Fibroblast of skin of right quadriceps (primary cell): Measurements from ENCODE around the gene SUGT1.
"Not testable (repeated sequence)": the region's sequence is repeated elsewhere in the genome, so short reads cannot be mapped to it uniquely, and the experiment has no call there.

Experiments
- DNase-seq: peaks from one replicate; pipeline ENCODE4 v3.0.0-alpha.2; 2013

SUGT1 gene

DNA sequence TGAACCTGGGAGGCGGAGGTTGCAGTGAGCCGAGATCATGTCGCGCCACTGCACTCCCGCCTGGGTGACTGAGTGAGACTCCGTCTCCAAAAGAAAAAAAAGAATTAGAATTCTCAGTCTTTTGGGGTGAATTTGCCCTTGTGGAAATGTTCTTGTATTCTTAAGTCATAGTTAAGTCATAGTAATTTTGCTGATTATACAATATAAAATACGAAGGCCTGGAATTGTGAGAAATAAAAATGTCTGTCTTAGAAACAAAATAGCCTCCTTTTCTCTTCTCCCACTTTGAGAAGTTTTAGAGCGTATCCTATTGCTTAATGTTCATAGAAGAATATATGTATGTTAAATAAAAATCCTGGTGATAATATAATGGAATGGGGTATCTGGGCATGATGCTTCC is 18.1 kb downstream of the SUGT1 start:
- DNase-seq: no peak

DNA sequence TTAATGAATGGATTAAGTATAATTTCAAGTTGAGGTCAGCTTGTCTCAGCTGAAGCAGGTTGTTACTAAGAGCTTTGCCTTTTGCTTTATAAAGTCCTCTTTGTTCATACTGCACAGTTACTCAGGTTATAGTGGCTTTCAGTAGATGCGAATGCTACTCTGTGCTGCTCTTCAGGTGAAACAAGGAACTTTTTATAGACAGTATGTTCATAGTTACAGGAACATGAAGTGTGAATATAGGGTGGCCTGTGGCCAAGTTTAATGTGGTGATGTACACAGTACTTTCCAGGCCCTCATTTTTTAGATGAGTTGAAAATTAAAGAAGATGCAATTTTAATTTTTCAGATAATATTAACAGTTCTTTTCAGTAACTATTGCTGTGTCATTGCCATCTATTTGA is 20.8 kb downstream of the SUGT1 start:
- DNase-seq: no peak

DNA sequence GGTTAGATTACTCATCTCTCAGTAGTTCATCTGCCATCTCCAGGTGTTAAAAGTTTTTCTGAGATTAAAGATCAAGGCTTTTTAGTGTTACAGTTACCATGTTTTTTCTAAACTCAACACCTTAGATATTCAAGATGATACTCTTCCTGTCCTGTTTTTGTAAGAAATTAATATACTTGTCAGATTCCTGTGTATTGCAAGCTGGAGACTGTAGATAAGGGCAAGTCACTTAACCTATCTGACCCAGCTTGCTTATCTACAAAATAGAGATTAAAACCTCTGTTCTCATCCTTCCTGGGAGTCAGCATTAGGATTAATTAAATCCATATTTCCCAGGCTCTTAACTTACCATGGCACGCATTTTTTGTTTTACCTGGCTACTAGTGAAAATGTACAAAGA is 25.2 kb downstream of the SUGT1 start:
- no peak for DNase-seq

DNA sequence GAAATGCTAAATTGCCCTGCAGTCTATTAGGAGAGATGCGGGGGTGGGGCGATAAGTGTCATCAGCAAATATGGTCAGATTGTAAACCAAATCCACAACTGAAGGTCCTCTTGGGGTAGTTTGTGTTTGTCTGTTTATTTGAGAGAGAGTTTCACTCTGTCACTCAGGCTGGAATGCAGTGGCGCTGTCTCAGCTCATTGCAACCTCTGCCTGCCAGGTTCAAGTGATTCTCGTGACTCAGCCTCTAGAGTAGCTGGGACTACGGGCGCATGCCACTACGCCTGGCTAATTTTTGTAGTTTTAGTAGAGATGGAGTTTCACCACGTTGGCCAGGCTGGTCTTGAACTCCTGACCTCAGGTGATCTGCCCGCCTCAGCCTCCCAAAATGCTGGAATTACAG is 33.2 kb downstream of the SUGT1 start:
- DNase-seq: not testable (repeated sequence)

DNA sequence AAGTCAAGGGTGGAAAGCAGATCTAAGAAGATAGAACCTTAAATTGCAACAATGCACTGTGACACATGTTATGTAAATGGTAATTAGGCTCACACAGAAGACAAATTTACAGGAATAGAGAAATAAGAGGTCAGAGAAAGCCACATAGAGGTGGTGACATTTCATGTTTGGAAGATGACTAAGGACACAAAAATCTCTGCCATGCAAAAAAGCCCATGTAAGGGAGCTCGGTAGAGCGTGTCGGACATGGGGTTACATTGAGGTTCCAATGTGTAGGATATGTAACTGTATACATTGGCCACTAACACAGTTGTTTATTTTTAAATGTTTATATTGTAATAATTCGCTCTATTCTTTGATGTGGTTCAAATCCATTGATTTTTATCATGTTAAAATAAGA is 33.7 kb downstream of the SUGT1 start:
- peak; percentile 10 for DNase-seq

DNA sequence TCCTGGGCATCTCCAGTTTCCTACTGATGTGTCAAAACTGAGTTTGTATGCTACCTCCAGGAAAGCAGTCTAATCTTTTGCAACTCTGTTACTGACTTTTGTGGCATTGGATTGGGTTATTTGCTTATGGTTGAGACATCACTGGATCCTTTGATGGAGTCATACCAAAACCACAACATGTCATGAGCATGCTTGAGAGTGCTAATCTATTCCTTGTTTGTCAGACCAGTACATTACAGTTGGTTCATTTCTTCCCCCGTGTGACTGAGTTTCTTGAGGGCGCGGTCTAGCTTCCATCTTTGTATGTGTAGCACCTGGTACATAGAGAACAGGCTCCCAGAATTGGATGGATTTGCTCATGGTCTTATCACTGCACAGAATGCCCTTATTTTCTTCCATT is 43.2 kb downstream of the SUGT1 start:
- DNase-seq: peak; percentile 35

DNA sequence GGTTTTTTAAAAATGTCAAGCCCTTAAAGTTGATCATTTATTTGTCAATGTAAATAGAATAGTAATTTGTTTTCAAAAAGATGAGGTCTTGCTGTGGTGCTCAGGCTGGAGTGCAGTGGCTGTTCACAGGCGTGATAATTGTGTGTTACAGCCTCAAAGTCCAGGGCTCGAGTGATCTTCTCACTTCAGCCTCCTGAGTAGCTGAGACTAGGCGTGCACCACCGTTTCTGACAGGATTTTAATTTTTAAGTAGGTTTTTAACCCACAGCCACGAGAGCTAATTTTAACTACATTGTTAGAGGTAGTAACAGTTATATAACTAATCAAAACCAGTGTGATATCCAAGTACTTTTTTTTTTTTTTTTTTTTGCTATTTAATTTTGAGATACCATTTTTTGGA is 43.9 kb downstream of the SUGT1 start:
- no peak for DNase-seq

DNA sequence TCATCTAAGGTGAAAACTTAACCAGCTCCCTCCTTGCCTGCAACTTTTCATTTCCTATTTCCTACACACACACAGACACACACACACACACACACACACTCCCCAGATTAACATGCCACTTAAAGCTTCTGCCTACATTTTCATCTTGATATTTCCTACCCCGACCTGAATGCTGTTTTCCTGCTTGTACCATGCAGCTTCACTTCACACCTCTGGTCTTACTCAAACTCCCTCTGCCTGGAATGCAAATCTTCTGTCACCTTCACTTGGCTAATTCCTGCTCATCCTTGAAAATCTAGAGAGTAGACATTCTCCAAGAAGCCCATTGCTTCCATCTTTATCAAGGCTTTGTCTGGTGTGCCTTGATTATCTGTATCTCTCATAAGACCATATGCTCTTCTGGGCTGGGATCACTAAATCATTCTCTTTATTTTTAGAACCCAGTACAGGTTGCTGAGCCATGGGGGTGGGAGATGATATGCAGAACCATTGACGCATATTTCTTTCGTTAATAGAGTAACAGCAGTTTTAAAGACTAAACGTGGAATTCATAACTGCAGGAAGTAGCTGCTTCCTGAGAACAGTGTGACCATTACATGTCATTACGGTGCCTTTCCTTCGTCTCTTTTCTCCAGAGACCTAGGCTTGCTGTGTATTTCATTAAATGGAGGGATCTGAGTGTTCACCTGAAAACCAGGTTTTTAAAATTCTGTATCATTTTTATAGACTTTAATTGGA is 49.3 kb downstream of the SUGT1 start:
- no peak for DNase-seq

DNA sequence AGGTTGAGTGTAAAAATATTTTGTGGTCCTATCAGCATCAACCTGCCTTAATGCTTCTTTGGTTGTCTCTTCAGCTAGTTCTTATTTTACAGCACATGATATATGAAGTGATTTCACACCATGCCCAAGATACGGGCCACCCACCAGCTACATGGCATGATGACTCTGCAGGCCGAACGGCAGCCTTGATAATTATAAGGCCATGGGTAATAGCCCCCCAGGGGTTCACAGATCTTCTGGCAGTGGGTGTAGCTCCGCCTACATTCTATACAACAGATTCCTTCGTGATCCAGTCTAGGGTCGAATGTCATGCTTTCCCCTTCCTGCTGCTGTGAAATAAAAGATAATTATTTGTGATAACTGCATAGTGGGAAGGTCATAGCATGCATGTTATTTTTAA is 50.8 kb downstream of the SUGT1 start:
- no peak for DNase-seq

DNA sequence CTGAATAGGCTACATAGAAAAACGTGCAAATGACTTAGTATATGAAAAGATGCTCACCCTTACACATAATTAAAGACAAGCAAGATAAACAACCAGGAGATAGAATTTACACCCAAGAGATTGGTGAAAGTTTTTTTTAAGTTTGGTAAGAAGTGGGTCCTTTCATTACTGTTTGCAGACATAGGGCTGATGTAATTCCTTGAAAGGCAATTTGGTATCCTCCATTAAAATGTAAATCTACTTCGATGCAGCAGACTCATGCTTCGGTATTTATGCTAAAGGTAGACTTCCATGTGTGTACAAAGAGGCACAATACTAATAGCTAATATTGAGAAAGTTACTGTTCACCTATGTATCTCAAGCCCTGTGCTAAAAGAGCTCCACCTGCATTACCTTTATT is 53.4 kb downstream of the SUGT1 start:
- DNase-seq: no peak

DNA sequence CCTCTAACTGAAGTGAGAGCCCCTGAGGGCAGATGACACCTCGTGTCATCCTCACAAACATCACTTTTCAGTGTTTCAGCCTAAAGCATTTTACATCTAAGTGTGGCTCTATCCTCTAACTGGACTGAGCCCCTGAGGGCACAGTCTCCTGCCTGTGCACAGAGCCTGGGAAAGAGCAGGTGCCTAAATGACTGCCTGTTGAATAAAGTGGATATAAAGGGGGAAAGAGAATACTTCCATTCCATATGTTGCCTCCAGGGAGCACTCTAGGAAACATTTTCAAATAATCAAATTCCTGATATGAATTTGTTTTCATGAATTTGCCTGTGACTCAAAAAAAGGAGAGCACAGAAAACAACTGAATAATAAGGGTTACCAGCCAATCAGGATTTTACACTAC is 54.7 kb downstream of the SUGT1 start:
- DNase-seq: no peak

DNA sequence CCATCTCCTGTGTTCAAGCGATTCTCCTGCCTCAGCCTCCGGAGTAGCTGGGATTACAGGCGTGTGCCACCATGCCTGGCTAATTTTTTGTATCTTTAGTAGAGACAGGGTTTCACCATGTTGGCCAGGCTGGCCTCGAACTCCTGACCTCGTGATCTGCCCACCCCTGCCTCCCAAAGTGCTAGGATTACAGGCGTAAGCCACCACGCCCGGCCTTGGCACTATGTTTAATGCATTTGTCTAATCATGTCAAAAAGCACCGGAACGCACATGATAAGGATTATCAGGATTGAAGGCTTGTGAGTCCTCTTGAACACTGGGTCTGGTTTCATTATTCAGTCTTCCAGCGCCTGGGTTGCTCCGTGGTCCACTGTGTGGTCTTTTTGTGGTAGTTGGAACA is 55.6 kb downstream of the SUGT1 start:
- DNase-seq: not testable (repeated sequence)

DNA sequence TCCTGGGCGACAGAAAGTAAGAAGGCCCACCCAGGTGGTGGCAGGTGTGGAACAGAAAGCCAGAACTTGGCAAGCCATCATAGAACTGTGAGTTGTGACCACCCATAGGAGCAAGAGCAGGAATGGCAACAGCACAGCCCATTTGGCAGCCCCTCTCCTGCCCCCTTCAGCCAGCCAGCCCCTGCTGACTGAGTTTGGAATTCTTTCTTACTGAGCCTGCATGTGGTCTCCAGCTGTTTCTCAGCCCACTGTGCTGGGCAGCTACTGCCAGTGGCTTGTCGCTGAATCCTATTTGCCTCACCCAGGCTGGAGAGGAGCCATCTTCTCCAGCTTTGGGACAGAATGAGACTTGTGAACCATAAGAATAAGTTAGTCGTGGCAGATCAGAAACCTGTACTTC is 58.6 kb downstream of the SUGT1 start:
- DNase-seq: no peak

DNA sequence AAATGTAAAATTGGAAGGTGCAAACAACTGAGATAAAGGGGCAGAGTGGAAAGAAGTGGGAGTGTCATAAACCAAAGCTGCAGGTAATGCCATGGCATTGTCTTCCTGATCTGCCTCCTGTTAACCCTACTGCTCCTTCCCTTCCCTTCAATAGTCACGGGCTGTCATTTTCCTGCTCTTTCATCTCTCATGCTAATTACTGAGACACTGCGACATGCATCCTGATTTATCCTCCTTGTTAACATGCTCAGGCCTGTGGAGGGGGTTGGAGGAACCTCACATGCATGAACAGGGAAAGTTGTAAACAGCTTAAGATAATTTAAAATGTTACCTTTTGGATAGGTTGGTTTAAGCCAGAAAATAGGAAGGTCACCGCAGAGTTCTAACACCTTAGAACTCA is 59.7 kb downstream of the SUGT1 start:
- no peak for DNase-seq

DNA sequence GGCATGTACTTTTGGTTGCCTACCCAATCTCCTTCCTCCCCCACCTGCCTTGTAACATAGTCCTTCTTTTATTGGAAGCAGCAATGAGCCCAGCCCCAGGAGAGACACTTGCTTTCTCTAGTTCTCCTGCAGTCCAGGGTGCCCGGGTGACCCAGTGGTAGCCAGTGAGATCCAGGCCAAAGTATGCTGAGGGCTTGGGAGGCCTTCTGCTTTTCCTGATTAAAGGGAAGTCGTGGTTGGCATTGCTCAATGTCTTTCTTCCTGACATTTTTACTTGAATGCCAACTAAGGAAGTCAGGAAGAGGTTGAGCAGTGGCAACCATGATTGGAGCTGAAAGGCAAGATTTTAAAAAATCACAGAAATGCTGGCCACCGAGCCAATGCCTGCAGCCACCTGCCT is 61.3 kb downstream of the SUGT1 start:
- no peak for DNase-seq

DNA sequence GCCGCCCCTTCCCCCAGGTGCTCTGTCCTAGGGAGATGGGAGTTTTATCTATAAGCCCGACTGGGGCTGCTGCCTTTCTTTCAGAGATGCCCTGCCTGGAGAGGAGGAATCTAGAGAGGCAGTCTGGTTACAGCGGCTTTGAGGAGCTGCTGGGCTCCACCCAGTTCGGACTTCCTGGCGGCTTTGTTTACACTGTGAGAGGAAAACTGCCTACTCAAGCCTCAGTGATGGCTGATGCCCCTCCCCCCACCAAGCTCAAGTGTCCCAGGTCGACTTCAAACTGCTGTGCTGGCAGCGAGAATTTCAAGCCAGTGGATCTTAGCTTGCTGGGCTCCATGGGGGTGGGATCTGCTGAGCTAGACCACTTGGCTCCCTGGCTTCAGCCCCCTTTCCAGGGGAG is 68.3 kb downstream of the SUGT1 start:
- DNase-seq: not testable (repeated sequence)

DNA sequence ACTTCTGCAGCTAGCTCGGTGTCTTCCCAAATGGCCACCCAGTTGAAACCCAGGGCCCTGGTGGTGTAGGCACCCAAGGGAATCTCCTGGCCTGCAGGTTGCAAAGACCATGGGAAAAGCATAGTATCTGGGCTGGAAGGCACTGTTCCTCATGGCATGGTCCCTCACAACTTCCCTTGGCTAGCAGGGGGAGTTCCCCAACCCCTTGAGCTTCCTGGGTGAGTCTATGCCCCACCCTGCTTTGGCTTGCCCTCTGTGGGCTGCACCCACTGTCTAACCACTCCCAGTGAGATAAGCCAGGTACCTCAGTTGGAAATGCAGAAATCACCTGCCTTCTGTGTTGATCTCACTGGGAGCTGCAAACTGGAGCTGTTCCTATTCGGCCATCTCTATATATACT is 68.7 kb downstream of the SUGT1 start:
- not testable (repeated sequence) for DNase-seq

DNA sequence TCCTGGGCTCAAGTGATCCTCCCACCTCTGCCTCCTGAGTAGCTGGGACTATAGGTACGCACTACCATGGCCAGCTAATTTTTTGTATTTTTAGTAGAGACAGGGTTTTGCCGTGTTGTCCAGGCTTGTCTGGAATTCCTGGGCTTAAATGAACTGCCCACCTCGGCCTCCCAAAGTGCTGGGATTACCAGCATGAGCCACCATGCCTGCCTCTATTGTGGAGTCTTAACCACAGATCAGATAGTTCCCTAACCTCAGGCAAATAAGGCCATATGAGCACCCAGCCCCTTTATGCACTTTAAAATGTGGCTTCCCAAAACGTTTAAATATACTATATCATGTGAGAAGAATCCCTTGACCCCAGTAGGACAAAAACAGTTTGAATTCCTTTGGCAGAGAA is 70.5 kb downstream of the SUGT1 start:
- no peak for DNase-seq

DNA sequence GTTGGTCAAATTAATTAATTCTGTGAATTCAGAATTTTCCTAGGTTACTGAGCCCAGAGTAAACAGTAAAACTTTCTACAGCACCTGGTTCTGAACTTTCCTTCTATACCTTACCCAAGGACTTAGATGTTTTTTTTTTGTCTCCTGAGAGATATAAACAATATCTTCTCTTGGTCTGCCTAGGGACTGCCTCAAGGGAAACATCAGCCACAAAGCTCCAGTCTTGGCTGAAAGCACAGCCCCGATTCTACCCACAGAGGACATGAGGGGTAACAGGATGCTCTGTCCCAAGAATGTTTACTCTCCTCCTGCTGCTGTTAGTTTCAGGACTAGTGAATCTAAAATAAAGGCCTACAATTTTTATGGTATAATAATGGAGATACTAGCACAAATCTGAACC is 72.7 kb downstream of the SUGT1 start:
- no peak for DNase-seq

DNA sequence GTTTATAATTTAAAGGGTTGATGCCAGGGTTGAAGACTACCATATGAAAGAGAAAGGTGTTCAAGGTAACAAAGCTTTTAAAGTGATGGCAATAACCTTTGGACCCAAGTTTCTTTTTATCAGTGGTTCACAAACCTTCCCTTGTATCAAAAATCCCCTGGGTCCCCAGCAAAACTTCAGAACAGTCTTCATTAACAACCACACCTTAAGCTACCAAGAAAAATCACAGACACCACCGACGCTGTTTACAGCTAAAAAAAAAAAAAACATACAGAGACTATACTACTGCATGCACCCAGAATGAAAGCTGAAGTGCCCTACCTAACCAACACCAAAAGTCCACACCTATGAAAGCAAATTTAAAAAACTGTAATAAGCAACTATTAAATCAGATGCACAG is 73.6 kb downstream of the SUGT1 start:
- DNase-seq: no peak

DNA sequence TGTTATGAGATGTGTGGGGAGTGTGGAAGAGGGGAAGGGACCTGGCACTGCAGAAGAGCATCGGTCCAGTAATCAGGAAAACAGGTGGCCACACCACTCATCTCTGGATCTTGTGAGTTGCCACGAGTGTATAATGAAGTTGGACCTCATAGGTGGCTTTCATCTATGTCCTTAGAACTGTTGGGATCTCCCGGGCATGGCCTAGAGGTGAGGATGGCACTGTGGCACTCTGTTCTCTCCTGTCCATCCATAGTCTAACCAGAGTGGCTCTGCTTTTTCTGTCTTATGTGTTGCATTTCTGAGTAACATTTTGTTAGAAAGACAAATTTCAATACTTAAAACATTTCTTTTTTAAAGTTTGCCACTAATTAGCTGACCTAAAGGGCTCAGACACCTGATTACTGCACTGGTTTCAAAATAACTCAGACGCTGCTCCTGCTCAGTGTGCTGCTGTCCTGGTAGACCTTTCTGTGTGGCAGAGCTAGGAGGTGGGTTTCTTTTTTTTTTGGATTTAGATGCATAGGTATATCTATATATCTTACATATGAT is 81.5 kb downstream of the SUGT1 start:
- DNase-seq: no peak

DNA sequence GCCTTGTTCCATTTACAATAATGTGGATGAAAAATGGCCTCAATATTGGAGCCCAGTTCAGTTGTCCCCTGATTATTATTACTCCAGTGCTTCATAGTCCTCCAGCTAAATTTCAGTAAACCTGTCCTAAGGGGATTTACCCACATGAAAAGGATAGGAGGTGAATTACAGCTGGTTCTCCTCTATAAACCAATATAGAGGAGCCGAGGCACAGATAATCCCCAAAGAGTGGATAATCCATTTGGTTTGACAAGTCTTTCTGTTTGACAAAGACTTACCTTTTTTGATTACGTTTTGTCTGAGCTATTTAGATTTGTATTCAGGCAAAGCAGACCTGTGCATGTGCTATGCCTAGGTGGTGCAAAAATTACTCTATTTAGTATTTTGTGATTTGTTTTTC is 84.3 kb downstream of the SUGT1 start:
- DNase-seq: no peak

DNA sequence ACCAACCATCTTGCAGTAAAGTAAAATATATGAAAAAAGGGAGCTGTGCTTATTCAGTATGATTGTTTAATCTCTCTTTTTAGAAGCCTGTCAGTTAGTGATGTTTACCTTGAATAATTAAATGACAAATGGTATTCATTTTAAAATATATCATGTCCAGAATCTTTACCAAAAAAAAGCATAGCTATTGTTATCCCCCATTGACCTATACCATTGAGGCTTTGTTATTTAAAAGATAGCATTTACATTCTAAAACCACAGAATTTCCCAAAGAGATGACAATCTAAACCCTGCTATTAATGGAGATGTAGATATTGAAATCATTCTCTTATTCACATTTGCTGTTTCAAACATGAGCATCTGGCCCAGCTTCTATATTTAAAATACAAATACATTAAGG is 84.8 kb downstream of the SUGT1 start:
- DNase-seq: no peak

DNA sequence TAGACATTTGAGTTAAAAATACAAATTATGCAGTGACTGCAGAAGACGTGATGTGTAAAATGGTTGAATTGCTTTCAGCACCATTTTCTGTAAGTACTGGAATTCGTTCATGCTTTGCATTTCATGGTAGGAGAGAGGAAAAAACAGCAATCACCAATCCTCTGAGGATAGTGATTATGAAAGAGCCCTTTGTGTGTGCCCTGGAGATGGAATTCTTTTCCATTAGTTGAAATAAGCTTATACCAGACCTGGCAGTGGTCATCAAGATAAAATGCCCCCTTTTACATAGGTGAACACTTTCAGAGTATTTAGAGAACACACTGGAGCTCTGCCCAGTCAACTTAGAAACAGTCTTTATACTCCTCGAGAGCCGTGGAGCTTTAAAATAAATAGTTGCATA is 85.3 kb downstream of the SUGT1 start:
- no peak for DNase-seq
